Mucosa of rectum (tissue), 2 donors: ENCODE results near the gene SPESP1.

ENCODE experiments used
- H3K27ac ChIP-seq, 2 donors: one replicate each; pipeline ENCODE4 v1.7.0; 2013; ENCODE audit warnings: inconsistent platforms in 2 of 2, low read depth in 2 of 2, low read length in 2 of 2
- H3K27me3 ChIP-seq, 2 donors: one replicate each; pipeline ENCODE4 v1.7.0; 2013; ENCODE audit warnings: low read length in 2 of 2; ENCODE audit not compliant: control insufficient read depth in 2 of 2, insufficient read depth in 2 of 2
- H3K36me3 ChIP-seq, 2 donors: one replicate each; pipeline ENCODE4 v1.7.0; 2013; ENCODE audit warnings: low read length in 2 of 2; ENCODE audit not compliant: control insufficient read depth in 2 of 2, insufficient read depth in 2 of 2
- H3K4me1 ChIP-seq, 2 donors: one replicate each; pipeline ENCODE4 v1.7.0; 2013; ENCODE audit warnings: low read length in 2 of 2, mild to moderate bottlenecking in 1 of 2; ENCODE audit not compliant: control insufficient read depth in 2 of 2, insufficient read depth in 2 of 2
- H3K4me3 ChIP-seq, 2 donors: one replicate each; pipeline ENCODE4 v1.7.0; 2013; ENCODE audit warnings: low read length in 2 of 2
- H3K9ac ChIP-seq, 2 donors: one replicate each; pipeline ENCODE4 v1.7.0; 2013; ENCODE audit warnings: low read length in 2 of 2, low read depth in 1 of 2, mild to moderate bottlenecking in 1 of 2
- H3K9me3 ChIP-seq, 2 donors: one replicate each; pipeline ENCODE4 v1.7.0; 2013; ENCODE audit warnings: low read length in 2 of 2; ENCODE audit not compliant: control insufficient read depth in 2 of 2
- donor health status: healthy.
- donor health status: Normal muscosa, but diverticular disease.

SPESP1 gene

GRCh38 chr15:68909601-68910100, 20.7 kb upstream of the SPESP1 start:
- Histone ChIP-seq H3K9me3 (no peaks in the 10 kb centered on the region), H3K9ac (no peak overlapping the region), H3K27ac (no peak overlapping the region), H3K4me1 (no peaks in the 10 kb centered on the region), H3K4me3 (no peak overlapping the region), H3K36me3 (no peaks in the 10 kb centered on the region), H3K27me3 (peaks cover 0 to 2% of the 10 kb centered on the region in 2 donors)

GRCh38 chr15:68910341-68910740, 20.0 kb upstream of the SPESP1 start:
- Histone ChIP-seq H3K27ac (no peak overlapping the region), H3K9ac (no peak overlapping the region), H3K27me3 (peaks cover 0 to 2% of the 10 kb centered on the region in 2 donors), H3K36me3 (no peaks in the 10 kb centered on the region), H3K4me3 (no peak overlapping the region), H3K9me3 (no peaks in the 10 kb centered on the region), H3K4me1 (no peaks in the 10 kb centered on the region)

- Histone ChIP-seq H3K27ac (no peak overlapping the region), H3K9ac (no peak overlapping the region), H3K9me3 (peaks cover 0 to 2% of the 10 kb centered on the region in 2 donors), H3K4me3 (no peak overlapping the region), H3K4me1 (no peaks in the 10 kb centered on the region), H3K36me3 (no peaks in the 10 kb centered on the region), H3K27me3 (peaks cover 2 to 3% of the 10 kb centered on the region in 2 donors)
These were observed 19.5 kb upstream of the SPESP1 start for GRCh38 chr15:68910816-68911215.

GRCh38 chr15:68921926-68922325, 8.4 kb upstream of the SPESP1 start:
- Histone ChIP-seq H3K9ac (no peak overlapping the region), H3K27me3 (peaks cover 2 to 6% of the 10 kb centered on the region in 2 donors), H3K4me3 (no peak overlapping the region), H3K36me3 (no peaks in the 10 kb centered on the region), H3K9me3 (no peaks in the 10 kb centered on the region), H3K4me1 (no peaks in the 10 kb centered on the region), H3K27ac (no peak overlapping the region)

GRCh38 chr15:68924866-68925560, 5.3 kb upstream of the SPESP1 start:
- Histone ChIP-seq H3K9ac (no peak overlapping the region), H3K4me3 (no peak overlapping the region), H3K36me3 (no peaks in the 10 kb centered on the region), H3K4me1 (no peaks in the 10 kb centered on the region), H3K9me3 (no peaks in the 10 kb centered on the region), H3K27me3 (peaks cover 2 to 6% of the 10 kb centered on the region in 2 donors), H3K27ac (no peak overlapping the region)

- Histone ChIP-seq H3K27me3 (no peaks in the 10 kb centered on the region), H3K9me3 (no peaks in the 10 kb centered on the region), H3K4me3 (no peak overlapping the region), H3K27ac (no peak overlapping the region), H3K9ac (no peak overlapping the region), H3K4me1 (no peaks in the 10 kb centered on the region), H3K36me3 (no peaks in the 10 kb centered on the region)
These were observed 2.7 kb downstream of the SPESP1 start for GRCh38 chr15:68933001-68933400.

- H3K4me3 ChIP-seq = no peak overlapping the region
- no peak overlapping the region for H3K9ac ChIP-seq
- H3K27ac ChIP-seq = no peak overlapping the region
- no peaks in the 10 kb centered on the region for H3K4me1 ChIP-seq
- no peaks in the 10 kb centered on the region for H3K36me3 ChIP-seq
- no peaks in the 10 kb centered on the region for H3K27me3 ChIP-seq
- no peaks in the 10 kb centered on the region for H3K9me3 ChIP-seq
These were observed 4.0 kb downstream of the SPESP1 start for GRCh38 chr15:68934341-68934740.

- Histone ChIP-seq H3K4me1 (no peaks in the 10 kb centered on the region), H3K4me3 (no peak overlapping the region), H3K27ac (no peak overlapping the region), H3K36me3 (no peaks in the 10 kb centered on the region), H3K9me3 (no peaks in the 10 kb centered on the region), H3K9ac (no peak overlapping the region), H3K27me3 (no peaks in the 10 kb centered on the region)
These were observed 5.1 kb downstream of the SPESP1 start for GRCh38 chr15:68935400-68935937.

- H3K4me3 ChIP-seq = no peak overlapping the region
- no peak overlapping the region for H3K9ac ChIP-seq
- no peak overlapping the region for H3K27ac ChIP-seq
- H3K9me3 ChIP-seq = no peaks in the 10 kb centered on the region
- H3K27me3 ChIP-seq = no peaks in the 10 kb centered on the region
- no peaks in the 10 kb centered on the region for H3K36me3 ChIP-seq
- no peaks in the 10 kb centered on the region for H3K4me1 ChIP-seq
These were observed 9.2 kb downstream of the SPESP1 start for GRCh38 chr15:68939501-68939900.

GRCh38 chr15:68951813-68952212, 21.5 kb downstream of the SPESP1 start:
- H3K27me3 ChIP-seq = no peaks in the 10 kb centered on the region
- no peak overlapping the region for H3K9ac ChIP-seq
- H3K36me3 ChIP-seq = no peaks in the 10 kb centered on the region
- H3K27ac ChIP-seq = no peak overlapping the region
- H3K4me3 ChIP-seq = no peak overlapping the region
- no peaks in the 10 kb centered on the region for H3K4me1 ChIP-seq
- H3K9me3 ChIP-seq = no peaks in the 10 kb centered on the region
